ENCODE measurements around the gene IFNL4. TPM values are rescaled to one million over a fixed set of nuclear protein-coding genes. Genes with fewer than 3 reads are reported as not detected.

The IFNL4 gene
- total RNA-seq, 1 experiment from 2014 or later: not detected

- no peaks in the 10 kb centered on the region for H3K9me3 Mint-ChIP-seq
- H4K5ac ChIP-seq (ENCODE audit: insufficient read length, low read depth, low read length): no peak overlapping the region
- peaks cover 9% of the 10 kb centered on the region for H3K23me2 ChIP-seq (ENCODE audit: insufficient read length, low read depth, low read length, poor library complexity, severe bottlenecking)
- no peak overlapping the region for H3K14ac ChIP-seq (ENCODE audit: insufficient read depth, low read length)
- no peak overlapping the region for H3K27ac Mint-ChIP-seq
- no peak overlapping the region for H3K4me3 Mint-ChIP-seq
- no peak overlapping the region for H2AK5ac ChIP-seq (ENCODE audit: insufficient read length, low read length)
- no peak overlapping the region for H3K56ac ChIP-seq (ENCODE audit: insufficient read length, low read depth, low read length)
- DNase-seq: no peak
- H3K9me3 ChIP-seq (ENCODE audit: control insufficient read depth, low read depth, low read length): no peaks in the 10 kb centered on the region
- no peak overlapping the region for H2BK20ac ChIP-seq (ENCODE audit: low read depth, low read length, poor library complexity, severe bottlenecking)
- H3K27ac ChIP-seq (ENCODE audit: insufficient read length, low read depth, low read length): no peak overlapping the region
- H4K8ac ChIP-seq (replicated peaks; ENCODE audit: insufficient read length, low read depth, low read length): no peak overlapping the region
- no peak overlapping the region for H2BK120ac ChIP-seq (ENCODE audit: low read depth, low read length, poor library complexity, severe bottlenecking)
- no peak overlapping the region for H2BK5ac ChIP-seq (ENCODE audit: insufficient read length, low read length)
- no CpG with 5 or more reads among the region's 3 CpGs for WGBS (ENCODE audit: extremely low coverage, insufficient read length, low lambda C conversion rate)
- no peak overlapping the region for H3K4me2 ChIP-seq (ENCODE audit: insufficient read depth, insufficient read length, low read length)
- no peaks in the 10 kb centered on the region for H4K20me1 ChIP-seq (ENCODE audit: control insufficient read depth, insufficient read depth, insufficient read length)
- no peak overlapping the region for H3T11ph ChIP-seq (ENCODE audit: low read length)
- H3K4me1 ChIP-seq (ENCODE audit: insufficient read depth, low read length): no peaks in the 10 kb centered on the region
- no peak overlapping the region for H3K23ac ChIP-seq (ENCODE audit: insufficient read length, low read depth, low read length)
- H3K9ac ChIP-seq (ENCODE audit: extremely low read depth, insufficient read length, low read length): no peak overlapping the region
- H3K79me2 ChIP-seq (ENCODE audit: insufficient read depth, low read length): no peaks in the 10 kb centered on the region
- H2BK12ac ChIP-seq (ENCODE audit: insufficient read length, low read depth, low read length): no peak overlapping the region
- H4K91ac ChIP-seq (ENCODE audit: insufficient read length, low read depth, low read length): no peak overlapping the region
- peaks cover 34% of the 10 kb centered on the region; the same call in 1 of the 2 replicates for H3K27me3 ChIP-seq (ENCODE audit: insufficient read depth, low read length)
- H3K18ac ChIP-seq (ENCODE audit: insufficient read length, low read depth, low read length): no peak overlapping the region
- no peak overlapping the region for H2BK15ac ChIP-seq (ENCODE audit: low read depth, low read length)
- peaks cover 2 to 5% of the 10 kb centered on the region in 2 experiments; a peak in 2 of 4 replicates for H3K4me1 Mint-ChIP-seq
- no peaks in the 10 kb centered on the region for H3K36me3 Mint-ChIP-seq (ENCODE audit: insufficient read depth in 1 of 3, low read depth in 3 of 3)
- H2AFZ ChIP-seq (ENCODE audit: low read length): no peak overlapping the region
- H3K4ac ChIP-seq (ENCODE audit: low read depth, low read length): no peak overlapping the region
- no peaks in the 10 kb centered on the region for H3K79me1 ChIP-seq (ENCODE audit: insufficient read depth, low read depth, low read length, poor library complexity, severe bottlenecking)
- H3K27me3 Mint-ChIP-seq (ENCODE audit: low read depth): peaks cover 95% of the 10 kb centered on the region
- TF ChIP-seq CTCF (conservative IDR thresholded peaks at IDR 0.05): no peak
Observed at GRCh38 chr19:39251846-39252245, 3.2 kb upstream of the IFNL4 start.
